Measurements from ENCODE around the gene REEP1.

The REEP1 gene

DNA sequence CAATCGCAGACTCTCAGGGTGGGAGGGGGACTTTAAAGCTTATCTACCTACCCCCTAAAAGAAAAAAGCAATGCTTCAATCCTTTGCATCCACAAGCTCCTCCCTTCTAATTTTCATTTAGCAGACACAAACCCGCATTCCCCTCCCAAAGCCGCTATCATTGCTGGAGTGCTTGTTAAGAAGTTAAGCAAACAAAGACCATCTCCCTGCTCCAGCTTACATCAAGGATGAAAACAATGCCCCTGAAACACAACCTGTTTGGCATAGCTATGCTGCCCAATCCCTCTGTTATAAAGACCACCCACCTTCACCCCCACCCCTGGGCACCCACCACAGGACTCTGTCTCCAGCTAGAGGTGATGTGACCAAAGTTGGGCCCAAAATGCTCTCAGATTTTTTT lies 33.0 kb downstream of the REEP1 start:
- Histone ChIP-seq H3K9ac (ENCODE audit: low read depth, low read length) (no peak overlapping the region), H3K4me1 (ENCODE audit: control insufficient read depth, insufficient read depth, low read length) (no peaks in the 10 kb centered on the region)

DNA sequence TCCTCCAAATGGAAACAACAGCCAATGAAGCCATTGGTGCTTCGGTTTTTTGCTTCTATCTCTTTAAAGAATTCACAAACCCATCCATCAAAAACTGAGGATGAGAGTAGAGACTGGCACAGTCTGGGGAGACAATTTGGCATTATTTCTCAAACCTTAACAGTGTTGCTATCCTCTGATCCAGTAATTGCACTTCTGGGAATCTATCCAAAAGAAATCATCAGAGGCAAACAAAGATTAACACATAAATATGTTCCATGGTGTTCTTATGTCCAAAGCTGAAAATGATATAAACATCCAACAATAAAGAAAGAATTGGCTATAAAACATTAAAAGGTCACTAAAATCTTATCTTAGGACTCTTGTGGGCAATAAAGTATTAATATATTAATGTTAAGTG lies 35.1 kb downstream of the REEP1 start:
- Histone ChIP-seq H3K4me3 (ENCODE audit: low read length) (no peak overlapping the region), H3K9ac (ENCODE audit: low read depth, low read length) (no peak overlapping the region), H3K27me3 (ENCODE audit: control insufficient read depth, insufficient read depth, low read length) (peaks cover 53% of the 10 kb centered on the region), H3K4me1 (ENCODE audit: control insufficient read depth, insufficient read depth, low read length) (no peaks in the 10 kb centered on the region), H3K36me3 (ENCODE audit: insufficient read depth, low read length) (no peaks in the 10 kb centered on the region), H3K9me3 (replicated peaks; ENCODE audit: low read length) (no peaks in the 10 kb centered on the region), H3K4me2 (ENCODE audit: low read length) (no peak overlapping the region)

More for the DNA sequence above, 33.0 kb downstream of the REEP1 start:
- no peak overlapping the region for H3K4me2 ChIP-seq (ENCODE audit: low read length)
- peaks cover 53% of the 10 kb centered on the region for H3K27me3 ChIP-seq (ENCODE audit: control insufficient read depth, insufficient read depth, low read length)
- no peaks in the 10 kb centered on the region for H3K36me3 ChIP-seq (ENCODE audit: insufficient read depth, low read length)
- no peak overlapping the region for H3K4me3 ChIP-seq (ENCODE audit: low read length)
- H3K9me3 ChIP-seq (replicated peaks; ENCODE audit: low read length): no peaks in the 10 kb centered on the region

DNA sequence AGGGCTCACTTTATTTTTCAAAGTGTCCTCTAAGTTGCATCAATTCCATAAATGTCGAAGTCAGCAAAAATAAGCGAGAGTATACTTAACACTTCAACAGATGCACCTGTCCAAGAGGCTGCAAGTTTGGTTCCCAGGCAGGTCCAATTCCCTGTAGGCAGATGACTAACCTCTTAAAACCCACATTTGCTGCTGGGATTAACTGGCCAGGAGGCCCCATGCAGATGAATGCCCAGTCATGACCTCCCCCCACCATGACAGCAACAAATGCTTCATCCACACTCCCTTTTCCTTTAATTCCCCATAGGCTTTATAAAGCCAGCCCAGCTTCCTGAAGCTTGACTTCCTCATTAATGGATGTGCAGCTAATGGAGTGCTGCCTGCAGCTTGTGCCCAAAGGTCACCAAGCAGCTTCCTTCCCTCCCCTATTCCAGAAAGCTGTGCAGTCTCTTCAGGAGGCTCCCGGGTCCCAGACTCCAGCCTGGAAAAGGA lies 35.7 kb downstream of the REEP1 start:
- Histone ChIP-seq H3K4me1 (ENCODE audit: control insufficient read depth, insufficient read depth, low read length) (no peaks in the 10 kb centered on the region), H3K9ac (ENCODE audit: low read depth, low read length) (no peak overlapping the region), H3K27me3 (ENCODE audit: control insufficient read depth, insufficient read depth, low read length) (peaks cover 51% of the 10 kb centered on the region), H3K4me3 (ENCODE audit: low read length) (no peak overlapping the region), H3K4me2 (ENCODE audit: low read length) (no peak overlapping the region), H3K36me3 (ENCODE audit: insufficient read depth, low read length) (no peaks in the 10 kb centered on the region), H3K9me3 (replicated peaks; ENCODE audit: low read length) (no peaks in the 10 kb centered on the region)

DNA sequence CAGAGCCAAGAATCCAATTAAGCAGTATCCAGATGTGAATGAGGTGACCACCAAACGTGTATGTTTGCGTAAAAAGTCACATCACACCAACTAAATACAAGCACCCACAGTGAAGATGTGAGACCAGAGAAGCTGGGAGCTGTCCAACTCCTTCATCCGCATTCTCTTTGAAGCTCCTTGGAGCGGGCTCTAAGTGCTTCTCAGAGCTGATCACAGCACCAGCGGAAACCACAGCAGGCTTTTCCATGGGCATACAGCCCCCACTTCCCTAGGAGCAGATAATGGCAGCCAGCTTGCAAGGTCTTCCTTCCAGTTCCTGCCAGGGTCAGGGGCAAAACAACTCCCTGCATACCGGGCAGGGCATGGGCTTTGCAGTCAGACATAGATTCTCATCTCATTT lies 36.4 kb downstream of the REEP1 start:
- Histone ChIP-seq H3K4me2 (ENCODE audit: low read length) (no peak overlapping the region), H3K9me3 (replicated peaks; ENCODE audit: low read length) (no peaks in the 10 kb centered on the region), H3K4me3 (ENCODE audit: low read length) (no peak overlapping the region), H3K36me3 (ENCODE audit: insufficient read depth, low read length) (no peaks in the 10 kb centered on the region), H3K4me1 (ENCODE audit: control insufficient read depth, insufficient read depth, low read length) (no peaks in the 10 kb centered on the region), H3K9ac (ENCODE audit: low read depth, low read length) (no peak overlapping the region), H3K27me3 (ENCODE audit: control insufficient read depth, insufficient read depth, low read length) (peaks cover 51% of the 10 kb centered on the region)

DNA sequence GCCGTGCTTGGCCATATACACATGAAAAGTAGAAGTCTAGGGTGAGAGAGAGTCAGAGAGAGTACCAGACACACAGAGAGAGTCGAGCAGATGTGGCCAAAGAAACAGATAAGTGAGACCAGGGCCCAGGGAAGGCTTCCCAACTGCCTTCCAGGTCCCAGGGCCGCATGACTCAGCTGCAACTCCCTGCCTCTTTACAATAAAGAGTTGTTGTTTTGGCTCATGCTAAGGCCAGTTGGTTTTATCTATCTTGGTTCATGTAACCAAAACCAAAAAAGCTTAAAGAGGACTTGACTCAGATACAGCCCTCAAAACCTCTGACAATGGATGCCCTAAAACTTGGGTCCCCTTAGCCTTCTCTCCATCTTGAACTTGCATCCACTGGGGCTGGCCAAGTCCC lies 36.9 kb downstream of the REEP1 start:
- Histone ChIP-seq H3K9me3 (replicated peaks; ENCODE audit: low read length) (no peaks in the 10 kb centered on the region), H3K4me2 (ENCODE audit: low read length) (no peak overlapping the region), H3K4me1 (ENCODE audit: control insufficient read depth, insufficient read depth, low read length) (no peaks in the 10 kb centered on the region), H3K9ac (ENCODE audit: low read depth, low read length) (no peak overlapping the region), H3K36me3 (ENCODE audit: insufficient read depth, low read length) (no peaks in the 10 kb centered on the region), H3K27me3 (ENCODE audit: control insufficient read depth, insufficient read depth, low read length) (peaks cover 47% of the 10 kb centered on the region), H3K4me3 (ENCODE audit: low read length) (no peak overlapping the region)

DNA sequence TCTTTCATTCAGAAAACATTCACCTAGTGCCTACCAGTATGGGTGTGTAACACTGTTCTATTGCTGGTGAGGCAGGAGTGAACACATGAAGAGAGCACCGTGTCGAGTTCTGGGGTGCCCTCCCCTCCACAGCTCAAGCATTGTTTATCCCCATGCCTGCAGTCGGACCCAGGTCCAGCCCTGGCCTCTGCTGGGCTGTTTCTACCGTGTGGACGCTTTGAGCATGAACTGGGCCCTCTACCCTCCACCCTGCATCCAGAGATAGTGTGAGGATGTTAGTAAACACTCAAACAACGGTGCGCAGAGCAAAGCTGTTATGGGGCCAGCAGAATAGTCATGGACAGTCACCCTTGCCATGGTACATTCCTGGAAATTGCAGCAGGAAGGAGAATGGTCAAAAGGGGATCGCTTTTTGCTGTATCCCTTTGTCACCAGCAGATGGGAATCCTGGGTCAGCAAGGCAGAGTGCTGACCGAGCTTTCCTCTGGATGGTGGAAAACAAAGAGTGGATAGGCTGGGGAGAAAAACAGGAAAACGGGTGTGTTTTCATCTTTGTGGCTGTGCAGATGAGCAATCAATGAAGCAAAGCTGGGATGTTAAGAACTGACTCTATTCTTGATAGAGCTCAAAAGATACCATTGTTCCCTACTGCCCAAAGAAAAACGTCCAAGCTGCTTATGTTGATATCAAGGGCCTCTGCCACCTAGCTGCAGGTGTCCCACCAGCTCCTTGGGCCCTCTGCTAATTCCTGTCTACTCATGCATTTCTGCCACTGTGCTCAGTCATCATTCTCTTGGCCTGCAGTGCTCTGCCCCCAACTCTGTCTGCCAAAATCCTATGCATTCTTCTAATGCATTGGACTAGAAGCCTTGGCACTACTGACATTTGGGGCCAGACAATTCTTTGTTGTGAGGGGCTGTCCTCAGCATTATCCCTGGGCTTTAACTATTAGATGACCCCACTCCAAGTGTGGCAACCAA lies 38.7 kb downstream of the REEP1 start:
- Histone ChIP-seq H3K27me3 (ENCODE audit: control insufficient read depth, insufficient read depth, low read length) (peaks cover 29% of the 10 kb centered on the region), H3K9ac (ENCODE audit: low read depth, low read length) (no peak overlapping the region), H3K4me2 (ENCODE audit: low read length) (no peak overlapping the region), H3K9me3 (replicated peaks; ENCODE audit: low read length) (no peaks in the 10 kb centered on the region), H3K4me3 (ENCODE audit: low read length) (no peak overlapping the region), H3K36me3 (ENCODE audit: insufficient read depth, low read length) (no peaks in the 10 kb centered on the region), H3K4me1 (ENCODE audit: control insufficient read depth, insufficient read depth, low read length) (no peaks in the 10 kb centered on the region)

DNA sequence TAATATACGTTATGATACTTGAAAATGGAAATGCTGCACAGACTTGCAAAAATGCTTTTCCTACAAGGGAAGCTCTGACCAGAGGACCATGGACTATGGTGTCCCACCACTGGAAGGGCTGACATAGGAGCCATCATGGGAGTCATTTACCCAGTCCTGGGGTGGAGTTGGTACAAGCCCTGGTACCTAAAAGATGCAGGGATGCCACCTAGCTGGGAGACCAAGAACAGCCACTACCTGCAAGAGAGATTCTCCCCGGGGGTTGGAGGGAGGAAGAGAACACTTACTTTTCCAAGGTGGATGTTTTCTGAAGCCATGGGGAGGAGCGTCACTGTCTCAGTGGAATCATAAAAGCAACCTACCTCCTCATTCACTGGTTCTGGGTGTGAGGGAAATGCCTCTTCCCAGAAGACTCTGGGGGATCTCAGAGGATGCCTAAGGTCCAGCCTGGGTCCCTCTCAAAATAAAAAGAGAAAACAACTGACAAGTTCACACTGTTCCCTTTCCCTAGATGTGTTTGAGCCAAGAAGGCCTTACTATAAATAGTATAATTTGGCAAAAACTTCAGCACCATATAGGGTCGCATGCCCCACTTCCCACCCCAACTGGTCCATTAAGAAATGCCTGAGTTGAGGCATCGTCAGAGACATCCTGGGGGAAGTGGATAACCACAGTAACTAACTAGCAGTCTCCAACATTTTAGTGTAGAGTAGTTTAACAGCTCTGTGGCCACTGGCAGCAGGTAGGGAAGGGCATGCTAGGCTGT lies 39.9 kb downstream of the REEP1 start:
- H3K4me1 ChIP-seq (ENCODE audit: control insufficient read depth, insufficient read depth, low read length): no peaks in the 10 kb centered on the region
- H3K27me3 ChIP-seq (ENCODE audit: control insufficient read depth, insufficient read depth, low read length): peaks cover 28% of the 10 kb centered on the region
- no peak overlapping the region for H3K4me2 ChIP-seq (ENCODE audit: low read length)

DNA sequence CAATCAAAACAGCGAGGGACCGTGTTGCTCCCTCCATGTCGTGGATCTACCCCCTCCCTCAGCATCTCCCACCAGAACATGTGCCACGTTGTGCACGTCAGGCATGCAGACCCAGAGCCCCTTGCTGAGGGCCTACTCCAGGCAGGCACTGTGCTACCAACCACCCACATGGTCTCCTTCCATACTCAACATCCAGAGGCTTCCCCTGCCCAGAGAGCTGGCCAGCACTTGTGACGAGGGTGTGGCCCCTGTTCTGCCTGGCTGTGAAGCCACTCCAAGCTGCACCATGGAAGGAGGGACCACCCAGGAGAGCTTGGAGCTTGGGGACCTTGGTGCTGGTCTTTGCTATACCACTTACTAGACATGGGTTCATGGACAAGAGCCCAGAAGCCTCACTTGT lies 40.5 kb downstream of the REEP1 start:
- H3K27me3 ChIP-seq (ENCODE audit: control insufficient read depth, insufficient read depth, low read length): peaks cover 27% of the 10 kb centered on the region
- no peak overlapping the region for H3K9ac ChIP-seq (ENCODE audit: low read depth, low read length)
- no peaks in the 10 kb centered on the region for H3K36me3 ChIP-seq (ENCODE audit: insufficient read depth, low read length)
- H3K4me3 ChIP-seq (ENCODE audit: low read length): no peak overlapping the region
- H3K9me3 ChIP-seq (replicated peaks; ENCODE audit: low read length): no peaks in the 10 kb centered on the region
- no peaks in the 10 kb centered on the region for H3K4me1 ChIP-seq (ENCODE audit: control insufficient read depth, insufficient read depth, low read length)
- H3K4me2 ChIP-seq (ENCODE audit: low read length): no peak overlapping the region

More for the DNA sequence above, 39.9 kb downstream of the REEP1 start:
- Histone ChIP-seq H3K9me3 (replicated peaks; ENCODE audit: low read length) (no peaks in the 10 kb centered on the region), H3K36me3 (ENCODE audit: insufficient read depth, low read length) (no peaks in the 10 kb centered on the region), H3K9ac (ENCODE audit: low read depth, low read length) (no peak overlapping the region), H3K4me3 (ENCODE audit: low read length) (no peak overlapping the region)

DNA sequence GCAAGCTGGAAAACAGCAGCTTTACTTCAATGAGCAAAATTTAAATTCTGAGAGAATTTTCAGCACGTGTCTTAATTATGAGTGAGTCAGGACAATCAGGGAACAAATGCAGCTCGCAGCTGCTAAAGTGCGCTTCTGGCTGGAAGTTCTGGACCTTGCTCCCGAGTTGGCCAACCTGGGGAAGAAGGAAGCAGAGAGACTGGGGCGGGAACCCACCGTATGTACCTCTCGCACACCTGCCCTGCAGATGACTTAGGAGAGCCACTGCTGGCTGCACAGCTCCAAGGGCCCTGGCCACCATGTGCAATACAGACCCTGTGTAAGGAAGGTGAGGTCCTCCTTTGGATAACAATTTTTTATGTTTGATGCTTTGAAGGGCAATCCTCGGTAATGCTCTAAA lies 42.4 kb downstream of the REEP1 start:
- no peaks in the 10 kb centered on the region for H3K36me3 ChIP-seq (ENCODE audit: insufficient read depth, low read length)
- H3K9me3 ChIP-seq (replicated peaks; ENCODE audit: low read length): no peaks in the 10 kb centered on the region
- no peak overlapping the region for H3K9ac ChIP-seq (ENCODE audit: low read depth, low read length)
- H3K27me3 ChIP-seq (ENCODE audit: control insufficient read depth, insufficient read depth, low read length): peaks cover 23% of the 10 kb centered on the region
- H3K4me3 ChIP-seq (ENCODE audit: low read length): no peak overlapping the region
- H3K4me1 ChIP-seq (ENCODE audit: control insufficient read depth, insufficient read depth, low read length): no peaks in the 10 kb centered on the region
- no peak overlapping the region for H3K4me2 ChIP-seq (ENCODE audit: low read length)

DNA sequence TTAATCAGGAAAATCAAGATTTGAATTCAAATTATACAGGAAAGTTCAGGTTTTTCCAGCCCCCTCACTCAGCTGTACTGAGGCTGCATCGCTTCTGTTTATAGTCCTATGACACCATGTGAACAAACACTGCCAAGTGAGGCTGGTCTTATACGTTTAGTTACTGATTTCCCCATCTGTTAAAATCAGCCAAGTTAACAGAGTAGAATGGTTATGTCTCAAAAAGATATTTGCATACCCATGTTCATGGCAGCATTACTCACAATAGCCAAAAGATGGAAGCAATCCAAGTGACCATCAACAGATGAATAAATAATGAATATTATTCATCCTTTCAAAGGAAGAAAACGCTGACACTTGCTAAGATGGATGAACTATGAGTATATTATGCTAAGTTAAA lies 43.8 kb downstream of the REEP1 start:
- H3K36me3 ChIP-seq (ENCODE audit: insufficient read depth, low read length): no peaks in the 10 kb centered on the region
- no peak overlapping the region for H3K9ac ChIP-seq (ENCODE audit: low read depth, low read length)
- no peaks in the 10 kb centered on the region for H3K9me3 ChIP-seq (replicated peaks; ENCODE audit: low read length)
- peaks cover 23% of the 10 kb centered on the region for H3K27me3 ChIP-seq (ENCODE audit: control insufficient read depth, insufficient read depth, low read length)
- H3K4me3 ChIP-seq (ENCODE audit: low read length): no peak overlapping the region
- no peak overlapping the region for H3K4me2 ChIP-seq (ENCODE audit: low read length)
- H3K4me1 ChIP-seq (ENCODE audit: control insufficient read depth, insufficient read depth, low read length): no peaks in the 10 kb centered on the region

DNA sequence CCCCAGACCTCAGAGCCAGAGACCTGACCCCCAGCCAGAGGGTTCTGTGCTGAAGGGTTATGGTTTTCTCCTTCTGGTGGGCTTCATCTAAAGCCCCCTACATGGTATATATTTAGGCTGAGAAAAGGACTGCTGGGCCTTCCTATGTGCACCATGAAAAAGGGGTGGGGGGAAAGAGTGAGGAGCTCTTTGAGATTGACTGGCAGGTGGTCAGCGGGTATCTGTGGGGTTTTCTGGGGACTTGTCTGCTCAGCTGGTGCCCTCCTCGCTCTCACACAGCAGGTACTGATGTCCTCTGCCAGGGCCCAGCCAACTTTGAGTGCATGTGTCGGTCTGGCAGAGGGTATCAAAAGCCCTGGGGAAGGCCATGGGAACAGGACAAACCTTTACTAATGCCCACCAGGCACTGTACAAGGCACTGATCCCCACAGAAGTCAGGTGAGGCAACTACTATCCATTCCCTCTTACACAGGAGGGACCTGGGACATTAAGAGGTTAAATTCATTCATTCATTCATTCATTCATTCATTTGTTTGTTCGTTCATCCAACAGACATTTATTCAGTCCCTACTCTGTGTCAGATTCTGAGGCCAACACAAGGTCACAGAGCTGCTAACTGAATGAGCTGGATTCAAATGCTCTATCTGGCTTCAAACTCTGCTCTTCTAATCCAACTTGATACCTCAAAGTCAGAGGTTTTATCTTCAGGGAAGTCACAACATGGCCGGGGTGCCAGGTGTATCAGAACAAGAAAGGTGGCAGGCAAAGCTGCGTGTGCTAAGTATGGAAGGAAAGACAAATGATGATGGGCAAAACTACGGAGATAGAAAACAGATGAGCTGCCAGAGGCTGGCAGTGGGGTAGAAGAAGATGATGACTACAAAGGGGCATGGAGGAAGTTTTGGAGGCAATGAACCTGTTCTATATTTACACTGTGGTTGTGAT lies 44.6 kb downstream of the REEP1 start:
- H3K4me3 ChIP-seq (ENCODE audit: low read length): no peak overlapping the region
- H3K36me3 ChIP-seq (ENCODE audit: insufficient read depth, low read length): no peaks in the 10 kb centered on the region
- H3K9ac ChIP-seq (ENCODE audit: low read depth, low read length): no peak overlapping the region
- peaks cover 20% of the 10 kb centered on the region for H3K27me3 ChIP-seq (ENCODE audit: control insufficient read depth, insufficient read depth, low read length)
- H3K4me1 ChIP-seq (ENCODE audit: control insufficient read depth, insufficient read depth, low read length): no peaks in the 10 kb centered on the region
- no peak overlapping the region for H3K4me2 ChIP-seq (ENCODE audit: low read length)
- no peaks in the 10 kb centered on the region for H3K9me3 ChIP-seq (replicated peaks; ENCODE audit: low read length)
